HepG2 (cell line): ENCODE results near the gene CPT1B. TPM values are rescaled to one million over a fixed set of nuclear protein-coding genes. Genes with fewer than 3 reads are reported as not detected.

Experiments used
- CHCHD3 ChIP-seq: sonication (generic); formaldehyde crosslinking; IDR thresholded peaks from 2 replicates; pipeline ENCODE4 v1.8.0; 2022; ENCODE audit warnings: mild to moderate bottlenecking, missing genetic modification reagents, moderate library complexity
- DR1 ChIP-seq: sonication (generic); formaldehyde crosslinking; IDR thresholded peaks from 2 replicates; pipeline ENCODE4 v1.8.0; 2021; ENCODE audit warnings: mild to moderate bottlenecking, missing genetic modification reagents, inconsistent platforms
- MED13 ChIP-seq: sonication (generic); formaldehyde crosslinking; IDR thresholded peaks from 2 replicates; pipeline ENCODE4 v1.5.0; 2020; ENCODE audit warnings: missing genetic modification reagents
- MEF2D ChIP-seq: sonication (generic); formaldehyde crosslinking; IDR thresholded peaks from 2 replicates; pipeline ENCODE4 v1.5.1; 2020; ENCODE audit warnings: mild to moderate bottlenecking, missing genetic modification reagents
- MYNN ChIP-seq: sonication (generic); formaldehyde crosslinking; IDR thresholded peaks from 2 replicates; pipeline ENCODE4 v1.4.0; 2020; ENCODE audit warnings: mild to moderate bottlenecking, low read depth, missing genetic modification reagents
- MZF1 ChIP-seq: sonication (generic); formaldehyde crosslinking; IDR thresholded peaks from 2 replicates; pipeline ENCODE4 v1.8.1; 2023; ENCODE audit warnings: mild to moderate bottlenecking, missing genetic modification reagents, borderline replicate concordance
- RAD51 ChIP-seq: fragments of 450-650 bp; IDR thresholded peaks from 2 replicates; pipeline ENCODE4 v1.6.1; 2016; ENCODE audit warnings: borderline replicate concordance
- TARDBP ChIP-seq: sonication (generic); formaldehyde crosslinking; IDR thresholded peaks from 2 replicates; pipeline ENCODE4 v1.8.0; 2022; ENCODE audit warnings: mild to moderate bottlenecking, missing genetic modification reagents
- TCF7 ChIP-seq: sonication (generic); IDR thresholded peaks from 2 replicates; pipeline ENCODE4 v1.6.1; 2016; ENCODE audit warnings: antibody characterized with exemption, low read depth
- ZMAT3 ChIP-seq: sonication (generic); formaldehyde crosslinking; conservative IDR thresholded peaks from 2 replicates; pipeline ENCODE4 v1.7.0; 2021; ENCODE audit warnings: missing genetic modification reagents
- ZNF326 ChIP-seq: sonication (generic); formaldehyde crosslinking; IDR thresholded peaks from 2 replicates; pipeline ENCODE4 v1.4.0; 2020; ENCODE audit warnings: missing genetic modification reagents, borderline replicate concordance
- ZNF335 ChIP-seq: sonication (generic); formaldehyde crosslinking; IDR thresholded peaks from 2 replicates; pipeline ENCODE4 v1.4.0; 2020; ENCODE audit warnings: missing genetic modification reagents
- ZNF446 ChIP-seq: sonication (generic); formaldehyde crosslinking; IDR thresholded peaks from 2 replicates; pipeline ENCODE4 v1.5.0; 2020; ENCODE audit warnings: mild to moderate bottlenecking, missing genetic modification reagents
- ZNF484 ChIP-seq: sonication (generic); formaldehyde crosslinking; IDR thresholded peaks from 2 replicates; pipeline ENCODE4 v1.5.1; 2020; ENCODE audit warnings: mild to moderate bottlenecking, low read depth, missing genetic modification reagents, borderline replicate concordance
- ZNF552 ChIP-seq: sonication (generic); formaldehyde crosslinking; IDR thresholded peaks from 2 replicates; pipeline ENCODE4 v1.9.0; 2022; ENCODE audit warnings: missing genetic modification reagents, mild to moderate bottlenecking, borderline replicate concordance
- ZNF558 ChIP-seq: sonication (generic); formaldehyde crosslinking; IDR thresholded peaks from 2 replicates; pipeline ENCODE4 v1.9.0; 2022; ENCODE audit warnings: mild to moderate bottlenecking, missing genetic modification reagents, borderline replicate concordance
- polyA plus RNA-seq, 8 experiments: library from polyadenylated mRNA; depleted of rRNA in 3 of 8; stranded (reverse) in 7 of 8; unstranded in 1 of 8; fragments of >200 nt; fragmentation: Illumina TruSeq in 4 of 8; extraction: Trizol in 4 of 8; gene quantifications; 2 replicates each; pipeline versions ENCODE4 v1.2.1 to v1.2.3, GENCODE V29; 2011 to 2016; ENCODE audit warnings: low read depth in 4 of 8, missing spikeins in 1 of 8, mixed read lengths in 1 of 8; ENCODE audit not compliant: insufficient read depth in 1 of 8
- total RNA-seq, 5 experiments: library from RNA; depleted of rRNA; stranded (reverse); fragments of >200 nt; fragmentation: Illumina TruSeq; extraction: Trizol; gene quantifications; 2 replicates each; pipeline ENCODE4 v1.2.3, GENCODE V29; 2016; ENCODE audit warnings: low read depth in 1 of 5
- TF ChIP-seq, protein P1 (sequence below): fragments of 450-650 bp; IDR thresholded peaks from 2 replicates; pipeline ENCODE4 v1.6.1; 2017; ENCODE audit warnings: mild to moderate bottlenecking
- TF ChIP-seq, protein P2 (sequence below): sonication (generic); IDR thresholded peaks from 2 replicates; pipeline ENCODE4 v1.6.1; 2016; ENCODE audit warnings: low read depth, borderline replicate concordance
- TF ChIP-seq, protein P3 (sequence below): sonication (generic); formaldehyde crosslinking; IDR thresholded peaks from 2 replicates; pipeline ENCODE4 v1.5.0; 2020; ENCODE audit warnings: mild to moderate bottlenecking, missing genetic modification reagents
- TF ChIP-seq, protein P4 (sequence below): sonication (generic); formaldehyde crosslinking; IDR thresholded peaks from 2 replicates; pipeline ENCODE4 v1.4.0; 2020; ENCODE audit warnings: missing genetic modification reagents

Gene CPT1B
- total and polyA plus RNA-seq, 2 of the 13 experiments (the other 11 are each of a cell fraction or from before 2014, with no cell fraction given) = 9.2 to 19.5 TPM

DNA sequence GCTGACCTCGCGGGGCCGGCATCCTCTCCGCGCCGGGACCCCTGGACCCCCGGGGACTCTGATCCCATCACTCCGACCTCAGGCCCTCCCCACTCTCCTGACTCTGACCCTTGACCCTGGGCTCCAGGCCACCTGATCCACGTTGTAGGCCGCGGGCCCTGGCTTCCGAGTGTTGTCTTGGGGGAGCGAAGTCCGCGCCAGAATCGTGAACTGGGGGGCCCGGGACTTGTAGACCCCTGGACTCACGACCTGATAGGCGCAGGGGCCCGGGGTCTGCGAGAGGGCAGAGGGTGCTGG lies 47.7 kb downstream of the CPT1B start (continued):
- TF ChIP-seq, protein P1, sequence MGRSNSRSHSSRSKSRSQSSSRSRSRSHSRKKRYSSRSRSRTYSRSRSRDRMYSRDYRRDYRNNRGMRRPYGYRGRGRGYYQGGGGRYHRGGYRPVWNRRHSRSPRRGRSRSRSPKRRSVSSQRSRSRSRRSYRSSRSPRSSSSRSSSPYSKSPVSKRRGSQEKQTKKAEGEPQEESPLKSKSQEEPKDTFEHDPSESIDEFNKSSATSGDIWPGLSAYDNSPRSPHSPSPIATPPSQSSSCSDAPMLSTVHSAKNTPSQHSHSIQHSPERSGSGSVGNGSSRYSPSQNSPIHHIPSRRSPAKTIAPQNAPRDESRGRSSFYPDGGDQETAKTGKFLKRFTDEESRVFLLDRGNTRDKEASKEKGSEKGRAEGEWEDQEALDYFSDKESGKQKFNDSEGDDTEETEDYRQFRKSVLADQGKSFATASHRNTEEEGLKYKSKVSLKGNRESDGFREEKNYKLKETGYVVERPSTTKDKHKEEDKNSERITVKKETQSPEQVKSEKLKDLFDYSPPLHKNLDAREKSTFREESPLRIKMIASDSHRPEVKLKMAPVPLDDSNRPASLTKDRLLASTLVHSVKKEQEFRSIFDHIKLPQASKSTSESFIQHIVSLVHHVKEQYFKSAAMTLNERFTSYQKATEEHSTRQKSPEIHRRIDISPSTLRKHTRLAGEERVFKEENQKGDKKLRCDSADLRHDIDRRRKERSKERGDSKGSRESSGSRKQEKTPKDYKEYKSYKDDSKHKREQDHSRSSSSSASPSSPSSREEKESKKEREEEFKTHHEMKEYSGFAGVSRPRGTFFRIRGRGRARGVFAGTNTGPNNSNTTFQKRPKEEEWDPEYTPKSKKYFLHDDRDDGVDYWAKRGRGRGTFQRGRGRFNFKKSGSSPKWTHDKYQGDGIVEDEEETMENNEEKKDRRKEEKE = no peak
- TF ChIP-seq MYNN (CRISPR knock-in tag) (no peak), DR1 (no peak), ZNF326 (CRISPR knock-in tag) (no peak), MZF1 (CRISPR knock-in tag) (no peak), ZNF484 (no peak), MED13 (CRISPR knock-in tag) (no peak), RAD51 (no peak), ZNF558 (CRISPR knock-in tag) (no peak), CHCHD3 (CRISPR knock-in tag) (no peak), TCF7 (no peak), TARDBP (CRISPR knock-in tag) (no peak), MEF2D (CRISPR knock-in tag) (peak; percentile 42; the same call in 1 of the 2 replicates), ZNF446 (CRISPR knock-in tag) (no peak), ZNF335 (CRISPR knock-in tag) (no peak), ZMAT3 (CRISPR knock-in tag) (no peak), ZNF552 (CRISPR knock-in tag) (no peak)
- TF ChIP-seq, protein P2, sequence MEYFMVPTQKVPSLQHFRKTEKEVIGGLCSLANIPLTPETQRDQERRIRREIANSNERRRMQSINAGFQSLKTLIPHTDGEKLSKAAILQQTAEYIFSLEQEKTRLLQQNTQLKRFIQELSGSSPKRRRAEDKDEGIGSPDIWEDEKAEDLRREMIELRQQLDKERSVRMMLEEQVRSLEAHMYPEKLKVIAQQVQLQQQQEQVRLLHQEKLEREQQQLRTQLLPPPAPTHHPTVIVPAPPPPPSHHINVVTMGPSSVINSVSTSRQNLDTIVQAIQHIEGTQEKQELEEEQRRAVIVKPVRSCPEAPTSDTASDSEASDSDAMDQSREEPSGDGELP = 0 out of 2 replicates have a peak, but pooled peaks have one; percentile 64
- TF ChIP-seq, protein P3, sequence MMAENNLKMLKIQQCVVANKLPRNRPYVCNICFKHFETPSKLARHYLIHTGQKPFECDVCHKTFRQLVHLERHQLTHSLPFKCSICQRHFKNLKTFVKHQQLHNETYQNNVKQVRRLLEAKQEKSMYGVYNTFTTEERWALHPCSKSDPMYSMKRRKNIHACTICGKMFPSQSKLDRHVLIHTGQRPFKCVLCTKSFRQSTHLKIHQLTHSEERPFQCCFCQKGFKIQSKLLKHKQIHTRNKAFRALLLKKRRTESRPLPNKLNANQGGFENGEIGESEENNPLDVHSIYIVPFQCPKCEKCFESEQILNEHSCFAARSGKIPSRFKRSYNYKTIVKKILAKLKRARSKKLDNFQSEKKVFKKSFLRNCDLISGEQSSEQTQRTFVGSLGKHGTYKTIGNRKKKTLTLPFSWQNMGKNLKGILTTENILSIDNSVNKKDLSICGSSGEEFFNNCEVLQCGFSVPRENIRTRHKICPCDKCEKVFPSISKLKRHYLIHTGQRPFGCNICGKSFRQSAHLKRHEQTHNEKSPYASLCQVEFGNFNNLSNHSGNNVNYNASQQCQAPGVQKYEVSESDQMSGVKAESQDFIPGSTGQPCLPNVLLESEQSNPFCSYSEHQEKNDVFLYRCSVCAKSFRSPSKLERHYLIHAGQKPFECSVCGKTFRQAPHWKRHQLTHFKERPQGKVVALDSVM = no peak
- TF ChIP-seq, protein P4, sequence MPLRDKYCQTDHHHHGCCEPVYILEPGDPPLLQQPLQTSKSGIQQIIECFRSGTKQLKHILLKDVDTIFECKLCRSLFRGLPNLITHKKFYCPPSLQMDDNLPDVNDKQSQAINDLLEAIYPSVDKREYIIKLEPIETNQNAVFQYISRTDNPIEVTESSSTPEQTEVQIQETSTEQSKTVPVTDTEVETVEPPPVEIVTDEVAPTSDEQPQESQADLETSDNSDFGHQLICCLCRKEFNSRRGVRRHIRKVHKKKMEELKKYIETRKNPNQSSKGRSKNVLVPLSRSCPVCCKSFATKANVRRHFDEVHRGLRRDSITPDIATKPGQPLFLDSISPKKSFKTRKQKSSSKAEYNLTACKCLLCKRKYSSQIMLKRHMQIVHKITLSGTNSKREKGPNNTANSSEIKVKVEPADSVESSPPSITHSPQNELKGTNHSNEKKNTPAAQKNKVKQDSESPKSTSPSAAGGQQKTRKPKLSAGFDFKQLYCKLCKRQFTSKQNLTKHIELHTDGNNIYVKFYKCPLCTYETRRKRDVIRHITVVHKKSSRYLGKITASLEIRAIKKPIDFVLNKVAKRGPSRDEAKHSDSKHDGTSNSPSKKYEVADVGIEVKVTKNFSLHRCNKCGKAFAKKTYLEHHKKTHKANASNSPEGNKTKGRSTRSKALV (CRISPR knock-in tag) = 0 out of 2 replicates have a peak, but pooled peaks have one; percentile 18
